NCI-H510A (cell line): ENCODE results near the gene SERTAD2.

Experiments used
- DNase-seq: peaks from one replicate; lab custom pipeline; 2025; lab: John Stamatoyannopoulos, UW

SERTAD2 gene

GRCh38 chr2:64649013-64649484 lies 4.7 kb downstream of the SERTAD2 start:
- DNase-seq = no peak

GRCh38 chr2:64646007-64646880 lies 7.5 kb downstream of the SERTAD2 start:
- peak; percentile 33 for DNase-seq

GRCh38 chr2:64644458-64645382 lies 9.0 kb downstream of the SERTAD2 start:
- DNase-seq = peak; percentile 77

GRCh38 chr2:64643838-64644457 lies 9.8 kb downstream of the SERTAD2 start:
- no peak for DNase-seq

- DNase-seq = no peak
Observed at GRCh38 chr2:64641599-64641998, 12.1 kb downstream of the SERTAD2 start.

- no peak for DNase-seq
Observed at GRCh38 chr2:64640153-64641044, 13.3 kb downstream of the SERTAD2 start.

- DNase-seq = no peak
Observed at GRCh38 chr2:64639691-64640090, 14.0 kb downstream of the SERTAD2 start.

GRCh38 chr2:64638502-64639120 lies 15.1 kb downstream of the SERTAD2 start:
- DNase-seq = no peak

GRCh38 chr2:64637931-64638330 lies 15.8 kb downstream of the SERTAD2 start:
- DNase-seq = no peak

GRCh38 chr2:64637000-64637635 lies 16.6 kb downstream of the SERTAD2 start:
- no peak for DNase-seq

- DNase-seq = no peak
Observed at GRCh38 chr2:64635976-64636911, 17.5 kb downstream of the SERTAD2 start.

- DNase-seq = no peak
Observed at GRCh38 chr2:64634345-64635267, 19.1 kb downstream of the SERTAD2 start.

GRCh38 chr2:64632835-64633819 lies 20.6 kb downstream of the SERTAD2 start:
- DNase-seq = no peak

- no peak for DNase-seq
Observed at GRCh38 chr2:64631771-64632170, 21.9 kb downstream of the SERTAD2 start.

- DNase-seq = no peak
Observed at GRCh38 chr2:64630752-64631151, 23.0 kb downstream of the SERTAD2 start.

GRCh38 chr2:64629875-64630274 lies 23.8 kb downstream of the SERTAD2 start:
- no peak for DNase-seq

GRCh38 chr2:64629329-64629781 lies 24.4 kb downstream of the SERTAD2 start:
- no peak for DNase-seq
